ENCODE measurements around the gene CFD. TPM values are rescaled to one million over a fixed set of nuclear protein-coding genes. Genes with fewer than 3 reads are reported as not detected.
"Not testable (repeated sequence)": the region's sequence is repeated elsewhere in the genome, so short reads cannot be mapped to it uniquely, and the experiment has no call there.

Gene CFD
- total RNA-seq, 1 experiment from 2014 or later = 3.6 TPM

DNA sequence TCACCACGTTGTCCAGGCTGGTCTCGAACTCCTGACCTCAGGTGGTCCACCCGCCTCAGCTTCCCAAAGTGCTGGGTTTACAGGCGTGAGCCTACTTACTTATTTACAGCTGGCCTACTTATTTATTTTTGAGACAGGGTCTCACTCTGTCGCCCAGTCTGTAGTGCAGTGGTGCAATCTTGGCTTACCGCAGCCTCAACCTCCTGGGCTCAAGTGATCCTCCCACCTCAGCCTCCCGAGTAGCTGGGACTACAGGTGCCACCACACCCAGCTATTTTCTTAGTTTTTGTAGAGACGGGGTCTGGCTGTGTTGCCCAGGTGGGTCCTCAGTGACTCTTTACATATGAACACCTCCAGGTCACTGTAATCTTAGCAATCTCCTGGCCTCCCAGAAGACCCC, 10.3 kb upstream of the CFD start:
- DNase-seq (ENCODE audit: low spot score) = not testable (repeated sequence)

DNA sequence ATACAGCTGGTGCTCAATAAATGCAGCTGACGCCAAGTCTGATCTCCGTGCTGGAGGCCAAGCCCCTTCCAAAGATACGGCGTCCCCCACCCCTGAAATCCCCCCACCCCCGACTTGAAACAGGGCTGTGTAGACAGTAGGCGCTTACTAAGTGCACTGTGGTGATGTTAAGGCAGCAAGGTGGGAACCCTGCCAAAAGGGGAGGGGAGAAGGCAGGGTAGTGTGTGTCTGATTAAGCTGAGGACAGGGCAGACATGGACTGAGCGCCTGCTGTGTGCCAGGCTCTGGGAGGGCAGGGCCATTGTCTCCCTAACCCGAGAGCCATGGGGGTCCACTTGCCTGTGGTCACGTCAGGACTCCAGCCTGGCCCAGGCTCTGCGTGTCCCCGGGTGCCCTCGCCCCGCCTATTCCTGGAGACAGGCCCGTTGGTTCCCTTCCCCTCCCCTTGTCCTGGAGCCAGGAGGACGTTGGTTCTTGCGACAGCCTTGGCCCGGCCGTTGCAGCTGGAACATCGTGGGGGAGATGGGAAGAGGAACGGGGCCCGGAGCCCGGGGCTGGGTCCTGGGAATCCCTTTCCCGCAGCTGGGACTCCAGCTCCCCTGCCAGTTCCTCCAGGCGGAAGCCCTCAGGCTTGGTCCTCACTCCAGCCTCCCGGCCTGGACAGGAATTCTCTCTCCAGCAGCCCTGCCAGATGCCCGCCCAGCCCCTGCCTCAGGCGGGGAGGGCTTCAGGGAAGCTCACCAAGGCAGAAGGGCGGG, 9.1 kb upstream of the CFD start:
- in situ Hi-C loops (cut with HindIII; ENCODE audit: low sequenced_read_pairs) = no loop called here
- DNase-seq (ENCODE audit: low spot score) = no peak

More for the DNA sequence above, 10.3 kb upstream of the CFD start:
- in situ Hi-C loops (cut with HindIII; ENCODE audit: low sequenced_read_pairs) = not testable (repeated sequence)

DNA sequence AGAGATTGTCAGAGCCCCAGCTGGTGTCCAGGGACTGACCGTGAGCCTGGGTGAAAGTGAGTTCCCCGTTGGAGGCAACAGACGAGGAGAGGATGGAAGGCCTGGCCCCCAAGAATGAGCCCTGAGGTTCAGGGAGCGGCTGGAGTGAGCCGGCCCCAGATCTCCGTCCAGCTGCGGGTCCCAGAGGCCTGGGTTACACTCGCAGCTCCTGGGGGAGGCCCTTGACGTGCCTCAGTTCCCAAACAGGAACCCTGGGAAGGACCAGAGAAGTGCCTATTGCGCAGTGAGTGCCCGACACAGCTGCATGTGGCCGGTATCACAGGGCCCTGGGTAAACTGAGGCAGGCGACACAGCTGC, 8.5 kb upstream of the CFD start:
- in situ Hi-C loops (cut with HindIII; ENCODE audit: low sequenced_read_pairs) = no loop called here
- no peak for DNase-seq (ENCODE audit: low spot score)

- in situ Hi-C loops (cut with HindIII; ENCODE audit: low sequenced_read_pairs) = no loop called here
- DNase-seq (ENCODE audit: low spot score) = no peak
These were observed 7.1 kb upstream of the CFD start, which contains the start of gene ELANE for GRCh38 chr19:852136-853013. ELANE (plus strand) TSS chr19:852303; CDS start chr19:852329, 26 bp downstream.

DNA sequence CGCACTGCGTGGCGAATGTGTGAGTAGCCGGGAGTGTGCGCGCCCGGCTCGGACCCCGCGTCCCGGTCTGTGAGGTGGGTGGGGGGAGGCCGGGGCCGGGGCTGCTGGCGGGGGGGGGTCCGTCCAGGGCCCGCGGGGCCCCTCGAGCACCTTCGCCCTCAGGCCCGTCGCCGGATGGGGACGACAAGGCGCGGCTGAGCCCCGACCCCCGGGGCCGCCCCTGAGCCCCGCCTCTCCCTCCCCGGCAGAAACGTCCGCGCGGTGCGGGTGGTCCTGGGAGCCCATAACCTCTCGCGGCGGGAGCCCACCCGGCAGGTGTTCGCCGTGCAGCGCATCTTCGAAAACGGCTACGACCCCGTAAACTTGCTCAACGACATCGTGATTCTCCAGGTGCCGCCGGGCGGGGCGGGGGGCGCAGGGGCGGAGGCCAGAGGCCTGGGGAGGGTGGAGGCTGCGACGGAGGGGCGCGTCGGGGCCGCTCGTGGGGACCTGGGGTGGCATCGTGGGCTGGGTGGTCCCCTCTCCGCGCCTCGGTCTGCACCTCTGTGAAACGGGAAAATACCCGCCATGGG, 6.4 kb upstream of the CFD start:
- no peak for DNase-seq (ENCODE audit: low spot score)
- in situ Hi-C loops (cut with HindIII; ENCODE audit: low sequenced_read_pairs) = no loop called here

GRCh38 chr19:853614-854220, 5.7 kb upstream of the CFD start:
- in situ Hi-C loops (cut with HindIII; ENCODE audit: low sequenced_read_pairs); DNase-seq (ENCODE audit: low spot score): not testable (repeated sequence)

DNA sequence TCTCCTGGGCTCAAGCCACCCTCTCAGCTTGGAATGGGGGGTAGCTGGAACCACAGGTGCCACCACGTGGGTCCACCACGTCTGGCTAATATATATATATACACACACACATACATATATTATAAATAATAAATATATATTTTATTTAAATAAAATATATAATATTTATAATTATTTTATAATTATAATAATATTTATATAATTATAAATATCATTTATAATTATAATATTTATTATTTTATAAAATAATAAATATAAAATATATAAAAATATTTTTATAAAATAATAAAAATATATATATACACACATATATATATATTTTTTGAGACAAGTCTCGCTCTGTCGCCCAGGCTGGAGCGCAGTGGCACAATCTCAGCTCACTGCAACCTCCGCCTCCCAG, 4.9 kb upstream of the CFD start:
- DNase-seq (ENCODE audit: low spot score) = no peak
- in situ Hi-C loops (cut with HindIII; ENCODE audit: low sequenced_read_pairs) = no loop called here

DNA sequence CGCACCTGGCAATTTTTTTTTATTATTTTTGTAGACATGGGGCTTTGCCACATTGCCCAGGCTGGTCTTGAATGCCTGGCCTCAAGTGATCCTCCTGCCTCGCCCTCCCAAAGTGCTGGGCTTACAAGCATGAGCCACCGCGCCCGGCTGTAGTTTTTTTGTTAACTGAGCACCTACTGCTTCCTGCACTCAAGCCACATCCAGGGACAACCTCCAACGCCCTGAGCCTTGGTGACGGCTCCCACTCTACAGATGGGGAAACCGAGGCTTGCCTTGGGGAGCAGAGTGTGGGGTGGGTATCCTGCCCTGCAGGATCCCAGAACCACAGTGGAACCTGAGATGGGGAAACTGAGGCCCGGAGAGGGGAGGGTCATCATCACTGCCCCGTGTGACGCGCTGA, 4.3 kb upstream of the CFD start:
- no peak for DNase-seq (ENCODE audit: low spot score)
- in situ Hi-C loops (cut with HindIII; ENCODE audit: low sequenced_read_pairs) = no loop called here

DNA sequence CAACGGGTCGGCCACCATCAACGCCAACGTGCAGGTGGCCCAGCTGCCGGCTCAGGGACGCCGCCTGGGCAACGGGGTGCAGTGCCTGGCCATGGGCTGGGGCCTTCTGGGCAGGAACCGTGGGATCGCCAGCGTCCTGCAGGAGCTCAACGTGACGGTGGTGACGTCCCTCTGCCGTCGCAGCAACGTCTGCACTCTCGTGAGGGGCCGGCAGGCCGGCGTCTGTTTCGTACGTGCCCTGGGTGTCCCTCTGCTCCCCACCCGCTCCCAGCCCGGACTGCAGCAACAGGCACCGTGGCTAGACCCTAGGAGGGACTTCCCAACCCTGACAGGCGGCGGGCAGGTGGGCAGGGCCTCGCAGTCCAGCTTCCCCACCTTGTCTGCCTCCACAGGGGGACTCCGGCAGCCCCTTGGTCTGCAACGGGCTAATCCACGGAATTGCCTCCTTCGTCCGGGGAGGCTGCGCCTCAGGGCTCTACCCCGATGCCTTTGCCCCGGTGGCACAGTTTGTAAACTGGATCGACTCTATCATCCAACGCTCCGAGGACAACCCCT, 3.8 kb upstream of the CFD start:
- in situ Hi-C loops (cut with HindIII; ENCODE audit: low sequenced_read_pairs) = no loop called here

DNA sequence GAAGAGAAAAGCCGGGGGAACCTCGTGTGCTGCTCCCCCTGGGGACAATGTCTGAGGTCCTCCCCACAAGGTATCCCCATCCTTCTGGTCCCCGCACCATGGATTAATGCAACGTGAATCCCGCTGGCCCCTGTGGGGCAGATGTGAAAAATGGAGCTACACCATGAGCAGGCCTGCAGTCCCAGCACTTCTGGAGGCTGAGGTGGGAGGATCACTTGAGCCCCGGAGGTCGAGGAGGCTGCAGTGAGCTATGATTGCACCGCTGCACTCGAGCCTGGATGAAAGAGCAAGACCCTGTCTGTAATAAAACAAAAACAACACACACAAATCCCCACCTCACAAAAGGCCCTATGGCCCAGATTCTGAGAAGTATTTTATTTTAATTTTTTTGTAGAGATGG, 1.2 kb upstream of the CFD start:
- no peak for DNase-seq (ENCODE audit: low spot score)
- in situ Hi-C loops (cut with HindIII; ENCODE audit: low sequenced_read_pairs) = no loop called here

More for the DNA sequence above, 3.8 kb upstream of the CFD start:
- no peak for DNase-seq (ENCODE audit: low spot score)

DNA sequence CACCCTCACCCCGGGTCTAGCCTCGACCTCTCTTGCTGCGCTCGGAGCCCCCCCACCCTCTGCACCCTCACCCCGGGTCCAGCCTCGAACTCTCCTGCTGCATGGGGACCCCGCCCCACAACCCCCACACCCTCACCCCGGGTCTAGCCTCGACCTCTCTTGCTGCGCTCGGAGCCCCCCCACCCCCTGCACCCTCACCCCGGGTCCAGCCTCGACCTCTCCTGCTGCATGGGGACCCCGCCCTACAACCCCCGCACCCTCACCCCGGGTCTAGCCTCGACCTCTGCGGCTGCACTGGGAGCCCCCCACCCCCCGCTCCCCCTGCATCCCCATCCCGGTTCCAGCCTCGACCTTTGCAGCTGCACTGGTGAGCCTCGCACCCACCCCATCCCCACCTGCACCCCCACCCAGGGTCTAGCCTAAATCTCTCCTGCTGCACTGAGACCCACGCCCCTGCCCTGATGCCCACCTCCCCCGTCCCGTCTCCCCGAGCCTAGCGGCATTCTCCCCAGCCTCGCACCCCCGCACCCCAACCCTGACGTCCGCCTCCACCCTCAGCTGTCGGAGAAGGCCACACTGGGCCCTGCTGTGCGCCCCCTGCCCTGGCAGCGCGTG, 1.8 kb downstream of the CFD start:
- DNase-seq (ENCODE audit: low spot score) = no peak
- in situ Hi-C loops (cut with HindIII; ENCODE audit: low sequenced_read_pairs) = no loop called here

GRCh38 chr19:861756-862580, 2.5 kb downstream of the CFD start:
- no peak for DNase-seq (ENCODE audit: low spot score)
- in situ Hi-C loops (cut with HindIII; ENCODE audit: low sequenced_read_pairs) = no loop called here

DNA sequence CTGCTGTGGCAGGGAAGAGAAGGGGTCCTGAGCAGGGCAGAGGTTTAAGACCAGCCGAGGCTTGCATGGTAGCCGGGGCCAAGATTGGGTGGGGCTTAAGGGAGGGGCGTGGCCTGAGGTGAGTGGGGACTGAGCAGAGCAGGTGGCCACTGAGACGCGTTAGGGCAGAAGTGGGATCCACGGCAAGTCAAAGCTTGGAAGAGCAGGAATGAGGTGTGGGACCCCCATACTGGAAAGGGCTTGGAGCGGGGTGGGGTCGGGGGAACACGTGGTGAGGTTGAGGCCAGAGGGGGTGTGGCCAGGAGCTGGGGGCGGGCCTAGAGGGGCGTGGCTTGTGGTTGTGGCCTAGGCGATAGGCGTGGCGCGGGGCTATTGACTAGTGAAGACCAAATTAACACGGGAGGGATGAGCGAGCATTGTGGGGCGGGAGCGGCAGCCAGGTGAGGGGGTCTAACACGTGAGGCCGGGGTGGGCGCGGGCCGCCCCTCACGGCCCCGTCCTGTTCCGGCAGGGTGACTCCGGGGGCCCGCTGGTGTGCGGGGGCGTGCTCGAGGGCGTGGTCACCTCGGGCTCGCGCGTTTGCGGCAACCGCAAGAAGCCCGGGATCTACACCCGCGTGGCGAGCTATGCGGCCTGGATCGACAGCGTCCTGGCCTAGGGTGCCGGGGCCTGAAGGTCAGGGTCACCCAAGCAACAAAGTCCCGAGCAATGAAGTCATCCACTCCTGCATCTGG, 3.3 kb downstream of the CFD start:
- in situ Hi-C loops (cut with HindIII; ENCODE audit: low sequenced_read_pairs) = no loop called here
- no peak for DNase-seq (ENCODE audit: low spot score)

DNA sequence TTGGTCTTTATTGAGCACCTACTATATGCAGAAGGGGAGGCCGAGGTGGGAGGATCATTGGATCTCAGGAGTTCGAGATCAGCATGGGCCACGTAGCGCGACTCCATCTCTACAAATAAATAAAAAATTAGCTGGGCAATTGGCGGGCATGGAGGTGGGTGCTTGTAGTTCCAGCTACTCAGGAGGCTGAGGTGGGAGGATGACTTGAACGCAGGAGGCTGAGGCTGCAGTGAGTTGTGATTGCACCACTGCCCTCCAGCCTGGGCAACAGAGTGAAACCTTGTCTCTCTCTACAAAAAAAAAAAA, 3.8 kb downstream of the CFD start:
- DNase-seq (ENCODE audit: low spot score) = no peak
- in situ Hi-C loops (cut with HindIII; ENCODE audit: low sequenced_read_pairs) = no loop called here

- no peak for DNase-seq (ENCODE audit: low spot score)
- in situ Hi-C loops (cut with HindIII; ENCODE audit: low sequenced_read_pairs) = no loop called here
These were observed 7.4 kb downstream of the CFD start for GRCh38 chr19:866769-867300.

DNA sequence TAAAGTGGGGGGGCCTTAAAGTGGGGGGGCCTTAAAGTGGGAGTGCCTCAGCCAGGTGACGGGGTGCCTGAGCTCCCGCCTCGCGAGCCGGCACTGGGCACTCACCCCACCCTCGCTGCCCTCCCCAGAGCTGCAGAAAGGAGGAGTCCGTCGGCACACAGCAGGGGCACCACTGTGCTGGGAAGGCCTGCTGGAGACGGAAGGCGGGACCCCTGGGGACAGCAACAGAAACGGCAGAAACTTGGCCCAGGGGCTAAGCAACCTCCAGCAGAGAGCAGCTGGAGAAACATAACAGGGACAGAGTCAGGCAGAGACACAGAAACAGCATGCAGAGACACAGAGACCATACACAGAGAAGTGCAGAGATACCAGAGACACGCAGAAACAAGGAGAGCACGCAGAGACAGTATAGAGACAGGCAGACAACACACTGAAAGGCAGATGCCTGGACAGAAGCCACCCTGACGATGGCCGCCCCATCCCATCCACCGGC, 7.9 kb downstream of the CFD start:
- in situ Hi-C loops (cut with HindIII; ENCODE audit: low sequenced_read_pairs) = no loop called here

DNA sequence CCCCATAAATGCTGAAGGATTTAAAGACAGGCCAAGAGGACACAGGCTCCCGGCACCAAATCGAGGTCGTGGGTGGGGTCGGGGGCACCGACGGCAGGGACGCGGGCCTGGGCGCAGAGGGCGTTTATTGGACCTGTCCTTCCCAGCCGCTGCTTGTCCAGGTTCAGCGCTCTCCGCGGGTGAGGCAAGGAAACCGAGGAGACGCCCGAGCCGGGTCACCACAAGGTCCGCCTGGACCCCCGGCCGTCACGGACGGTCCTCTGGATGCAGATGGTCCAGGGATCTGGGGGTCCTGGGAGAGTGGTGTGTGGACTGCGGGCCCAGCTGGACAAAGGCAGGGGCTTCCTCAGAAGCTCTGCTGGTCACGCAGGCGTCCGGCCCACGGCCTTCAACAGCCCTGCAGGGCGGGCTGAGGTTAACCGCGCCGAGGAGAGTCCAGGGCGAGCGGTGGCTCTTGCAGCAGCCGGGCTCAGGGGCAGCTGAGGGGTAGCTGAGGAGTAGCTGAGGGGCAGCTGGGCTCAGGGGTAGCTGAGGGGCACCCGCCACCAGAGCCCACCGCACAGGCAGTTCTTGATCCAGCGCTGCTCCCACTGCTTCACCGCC, 8.5 kb downstream of the CFD start:
- in situ Hi-C loops (cut with HindIII; ENCODE audit: low sequenced_read_pairs) = no loop called here
- DNase-seq (ENCODE audit: low spot score) = no peak

More for the DNA sequence above, 7.9 kb downstream of the CFD start:
- DNase-seq (ENCODE audit: low spot score) = no peak

Measured in G401 (cell line).